LNCAP (cell line): ENCODE measurements around the gene ZNF124.

Experiments used
- TF ChIP-seq, protein P1 (sequence below): fragments of 450-650 bp; IDR thresholded peaks from 2 replicates; pipeline ENCODE4 v1.5.1; 2017; ENCODE audit warnings: mild to moderate bottlenecking

ZNF124 gene

DNA sequence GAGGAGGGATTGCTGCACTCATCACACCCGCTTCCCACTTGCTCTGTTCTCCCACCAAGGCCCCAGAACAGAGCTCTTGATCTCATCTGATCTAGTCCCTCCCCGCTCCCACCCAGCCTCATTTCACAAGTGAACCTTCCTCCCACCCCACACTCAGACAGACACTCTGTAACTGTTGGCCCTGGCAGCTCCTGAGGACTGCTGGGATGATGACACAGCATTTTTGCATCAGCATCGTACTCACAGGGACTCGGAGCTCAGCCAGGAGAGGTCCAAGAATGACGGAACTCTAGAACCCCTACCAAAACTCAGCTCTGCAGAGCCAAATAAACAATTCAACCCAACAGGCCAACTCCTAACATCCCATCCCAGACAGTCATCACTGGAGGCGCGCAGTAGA lies 11.2 kb upstream of the ZNF124 start:
- TF ChIP-seq, protein P1, sequence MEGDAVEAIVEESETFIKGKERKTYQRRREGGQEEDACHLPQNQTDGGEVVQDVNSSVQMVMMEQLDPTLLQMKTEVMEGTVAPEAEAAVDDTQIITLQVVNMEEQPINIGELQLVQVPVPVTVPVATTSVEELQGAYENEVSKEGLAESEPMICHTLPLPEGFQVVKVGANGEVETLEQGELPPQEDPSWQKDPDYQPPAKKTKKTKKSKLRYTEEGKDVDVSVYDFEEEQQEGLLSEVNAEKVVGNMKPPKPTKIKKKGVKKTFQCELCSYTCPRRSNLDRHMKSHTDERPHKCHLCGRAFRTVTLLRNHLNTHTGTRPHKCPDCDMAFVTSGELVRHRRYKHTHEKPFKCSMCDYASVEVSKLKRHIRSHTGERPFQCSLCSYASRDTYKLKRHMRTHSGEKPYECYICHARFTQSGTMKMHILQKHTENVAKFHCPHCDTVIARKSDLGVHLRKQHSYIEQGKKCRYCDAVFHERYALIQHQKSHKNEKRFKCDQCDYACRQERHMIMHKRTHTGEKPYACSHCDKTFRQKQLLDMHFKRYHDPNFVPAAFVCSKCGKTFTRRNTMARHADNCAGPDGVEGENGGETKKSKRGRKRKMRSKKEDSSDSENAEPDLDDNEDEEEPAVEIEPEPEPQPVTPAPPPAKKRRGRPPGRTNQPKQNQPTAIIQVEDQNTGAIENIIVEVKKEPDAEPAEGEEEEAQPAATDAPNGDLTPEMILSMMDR: no peak

DNA sequence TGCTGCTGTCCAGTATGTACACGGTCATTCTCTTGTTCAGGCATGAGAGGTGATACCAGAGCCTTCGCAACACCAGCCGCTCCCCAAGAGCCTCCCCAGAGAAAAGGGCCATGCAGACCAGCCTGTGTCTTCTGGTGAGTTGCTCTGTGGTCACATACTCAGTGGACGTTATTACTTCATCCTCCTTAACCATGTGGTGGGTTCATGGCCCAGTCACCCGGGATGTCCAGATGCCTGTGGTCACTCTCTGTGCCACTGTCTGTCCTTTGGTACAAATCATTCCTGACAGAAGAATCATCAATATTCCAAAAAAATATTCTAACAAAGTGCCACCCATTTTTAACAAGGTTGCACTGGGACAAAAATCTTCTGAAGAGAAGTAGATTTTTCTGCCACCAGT lies 8.8 kb upstream of the ZNF124 start:
- TF ChIP-seq, protein P1: no peak

DNA sequence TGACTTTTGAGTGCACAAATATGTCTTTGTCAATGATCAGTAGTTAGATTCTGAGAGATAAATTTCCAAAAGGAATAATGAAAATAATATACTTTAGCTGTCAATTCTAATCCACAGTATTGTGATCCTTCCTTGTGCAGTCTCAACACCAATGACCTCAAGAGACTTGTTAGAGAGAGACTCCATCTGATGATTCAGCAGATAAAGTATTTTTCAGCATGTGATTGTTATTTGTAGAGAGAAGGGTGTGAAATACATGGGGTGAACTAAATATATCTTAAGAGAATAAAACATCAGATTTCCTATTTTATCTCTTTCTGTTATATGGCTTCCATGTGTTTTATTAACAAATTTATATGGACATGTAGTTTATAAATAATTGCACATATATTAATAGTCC lies 5.9 kb upstream of the ZNF124 start:
- TF ChIP-seq, protein P1: no peak

DNA sequence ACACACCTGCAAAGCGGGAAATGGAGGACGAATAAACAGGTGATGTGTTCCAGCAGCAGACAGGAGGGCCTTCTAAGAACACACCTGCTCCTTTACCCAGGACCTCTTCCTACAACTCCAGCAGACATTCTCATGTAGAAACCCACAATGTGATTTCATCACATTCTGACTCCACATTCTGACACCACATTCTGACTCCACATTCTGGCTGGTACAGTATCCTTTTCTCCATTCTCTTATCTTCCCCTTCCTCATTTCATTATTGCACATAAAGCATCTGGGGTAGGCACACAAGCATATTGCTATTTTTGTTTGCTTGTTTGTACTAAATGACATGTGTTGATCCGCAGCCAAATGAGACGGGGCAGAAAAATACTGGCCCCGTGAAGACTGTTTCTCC lies 3.6 kb upstream of the ZNF124 start:
- TF ChIP-seq, protein P1: no peak

DNA sequence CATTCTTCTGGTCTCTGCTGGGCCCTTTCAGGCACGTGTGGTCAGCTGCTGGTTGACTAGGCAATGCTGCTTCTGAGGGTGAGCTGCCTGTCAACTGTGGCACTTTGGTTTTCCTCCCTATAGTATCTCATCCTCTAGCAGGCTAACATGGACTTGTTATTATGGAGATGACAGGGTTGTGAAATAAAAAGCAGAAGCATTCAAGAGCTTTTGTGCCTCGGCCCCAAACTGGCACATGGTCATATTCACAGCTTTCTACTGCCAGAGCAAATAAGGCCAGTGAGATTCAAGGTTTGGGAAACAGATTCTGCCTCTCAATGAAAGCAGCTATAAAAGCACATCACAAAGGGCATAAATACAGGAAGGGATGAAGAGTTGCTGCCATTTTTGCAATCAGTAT lies 1.6 kb upstream of the ZNF124 start:
- TF ChIP-seq, protein P1: no peak

DNA sequence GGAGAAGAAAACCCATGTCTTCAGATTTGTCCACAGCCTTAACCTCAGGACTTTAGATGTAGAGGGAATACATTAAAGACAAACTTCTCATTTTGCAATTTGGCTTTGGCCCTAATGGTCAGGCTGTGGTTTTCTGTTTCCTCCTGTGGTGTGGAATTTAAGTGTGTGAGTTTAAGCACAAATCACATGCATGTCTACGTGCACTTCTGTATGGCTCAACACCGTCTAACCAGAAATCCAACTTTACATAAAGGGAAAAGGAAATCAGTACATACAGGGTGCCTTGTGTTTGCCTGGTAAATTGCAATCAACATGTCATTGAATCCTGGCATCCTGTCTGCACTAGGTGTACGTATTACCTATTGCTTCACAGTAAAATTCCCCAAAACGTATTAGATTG lies 1.2 kb upstream of the ZNF124 start:
- TF ChIP-seq, protein P1: no peak

DNA sequence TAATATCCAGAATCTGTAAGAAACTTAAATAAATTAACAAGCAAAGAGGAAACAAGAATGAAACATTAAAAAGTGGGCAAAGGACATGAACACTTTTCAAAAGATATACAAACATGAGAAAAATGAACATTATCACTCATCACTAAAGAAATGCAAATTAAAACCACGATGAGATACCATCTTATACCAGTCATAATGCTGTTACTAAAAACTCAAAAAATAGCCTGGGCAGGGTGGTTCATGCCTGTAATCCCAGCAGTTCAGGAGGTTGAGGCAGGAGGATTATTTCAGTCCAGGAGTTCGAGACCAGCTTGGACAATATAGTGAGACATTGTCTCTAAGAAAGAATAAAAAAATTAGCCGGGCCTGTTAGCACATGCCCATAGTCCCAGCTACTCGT lies 6.1 kb downstream of the ZNF124 start:
- TF ChIP-seq, protein P1: no peak

DNA sequence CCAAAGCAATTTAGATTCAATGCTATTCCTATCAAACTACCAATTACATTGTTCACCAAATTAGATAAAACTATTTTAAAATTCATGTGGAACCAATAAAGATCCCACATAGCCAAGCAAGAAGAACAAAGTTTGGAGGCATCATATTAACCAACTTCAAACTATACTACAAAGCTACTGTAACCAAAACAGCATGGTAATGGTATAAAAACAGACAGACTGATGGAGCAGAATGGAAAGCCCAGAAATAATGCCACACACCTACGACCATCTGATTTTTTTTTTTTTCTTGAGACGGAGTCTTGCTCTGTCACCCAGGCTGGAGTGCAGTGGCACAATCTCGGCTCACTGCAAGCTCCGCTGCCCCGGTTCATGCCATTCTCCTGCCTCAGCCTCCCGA lies 7.1 kb downstream of the ZNF124 start:
- TF ChIP-seq, protein P1: no peak
